ENCODE data around the gene CNTNAP2. TPM values are rescaled to one million over a fixed set of nuclear protein-coding genes. Genes with fewer than 3 reads are reported as not detected.

CNTNAP2 gene
- total and polyA plus RNA-seq, 2 of the 8 experiments (the other 6 are each of a cell fraction or from before 2014, with no cell fraction given): 27.9 to 71.0 TPM

- H3K9me3 ChIP-seq (ENCODE audit: insufficient read depth in 2 of 2, low read depth in 1 of 2, low read length in 1 of 2): no peaks in the 10 kb centered on the region
- FAIRE-seq (no peak), DNase-seq (ENCODE audit: low read depth in 1 of 2, low spot score in 2 of 2) (no peak)
- no peak overlapping the region for H3K56ac ChIP-seq (replicated peaks; ENCODE audit: insufficient read length, low read depth, low read length)
- H3K79me1 ChIP-seq (ENCODE audit: low read depth, low read length): peaks cover 2% of the 10 kb centered on the region; the same call in 1 of the 2 replicates
- H2BK20ac ChIP-seq (ENCODE audit: low read length): no peak overlapping the region
- H2BK12ac ChIP-seq (ENCODE audit: low read depth, low read length): no peak overlapping the region
- H3K23ac ChIP-seq (ENCODE audit: insufficient read length): no peak overlapping the region
- no peak overlapping the region for H2AK5ac ChIP-seq (ENCODE audit: low read depth, low read length)
- no peak overlapping the region for H3K18ac ChIP-seq (ENCODE audit: extremely low read depth, low read length)
- CTCF ChIA-PET (ENCODE audit: partially characterized antibody): no interaction called here
- H3K27ac ChIP-seq (ENCODE audit: low read depth, low read length): no peak overlapping the region
- no peak overlapping the region for H3K14ac ChIP-seq (ENCODE audit: insufficient read length)
- no peak overlapping the region for H2BK15ac ChIP-seq (ENCODE audit: low read length)
- H2BK120ac ChIP-seq (replicated peaks; ENCODE audit: low read depth, low read length): no peak overlapping the region
- no peak overlapping the region for H4K8ac ChIP-seq (ENCODE audit: extremely low read depth, insufficient read depth, low read length)
- H3K4me1 ChIP-seq (replicated peaks in 1 of 4; ENCODE audit: control insufficient read depth in 3 of 4, insufficient read depth in 4 of 4, low read length in 3 of 4): peaks cover 2 to 16% (median 12%) of the 10 kb centered on the region in 4 experiments; a peak in 4 of 7 replicates
- no peak overlapping the region for H2BK5ac ChIP-seq (ENCODE audit: low read depth, low read length)
- no peak overlapping the region for H3K4me3 ChIP-seq (ENCODE audit: extremely low read depth in 1 of 4, insufficient read depth in 2 of 4, low read depth in 3 of 4, low read length in 4 of 4)
- no peak overlapping the region for H4K5ac ChIP-seq (ENCODE audit: insufficient read length, low read depth, low read length)
- peaks cover 0 to 68% of the 10 kb centered on the region in 2 experiments; a peak in 3 of 4 replicates for H3K79me2 ChIP-seq (ENCODE audit: control insufficient read depth in 1 of 2, insufficient read depth in 2 of 2, low read length in 2 of 2)
- no peak overlapping the region for H2AFZ ChIP-seq (ENCODE audit: low read length)
- peaks cover 0 to 10% (median 1%) of the 10 kb centered on the region in 4 experiments; a peak in 2 of 8 replicates for H3K36me3 ChIP-seq (ENCODE audit: control insufficient read depth in 2 of 4, insufficient read depth in 4 of 4, low read length in 3 of 4)
- no peaks in the 10 kb centered on the region for H4K20me1 ChIP-seq (replicated peaks in 1 of 2; ENCODE audit: control insufficient read depth in 1 of 2, insufficient read depth in 2 of 2, low read length in 2 of 2)
- no peak overlapping the region for H3K9ac ChIP-seq (replicated peaks in 1 of 4; ENCODE audit: extremely low read depth in 1 of 4, low read depth in 3 of 4, low read length in 3 of 4)
- no peaks in the 10 kb centered on the region for H3K27me3 ChIP-seq (replicated peaks in 1 of 4; ENCODE audit: control insufficient read depth in 3 of 4, extremely low read depth in 1 of 4, insufficient read depth in 3 of 4, low read length in 3 of 4)
- no peak overlapping the region for H3K4ac ChIP-seq (replicated peaks; ENCODE audit: insufficient read length, low read depth, low read length)
- WGBS, 2 experiments (ENCODE audit: extremely low coverage in 1 of 2, insufficient coverage in 1 of 2, insufficient read length in 1 of 2, insufficient replicate concordance in 2 of 2, low coverage in 1 of 2, low lambda C conversion rate in 2 of 2, missing lambda C conversion rate in 1 of 2): 91% methylated on average over 1 of the region's 1 CpG; no CpG with 5 or more reads in 1 of the 2 experiments
- H3K4me2 ChIP-seq (ENCODE audit: insufficient read depth in 1 of 2, low read depth in 2 of 2, low read length in 2 of 2): no peak overlapping the region
- H3K23me2 ChIP-seq (ENCODE audit: low read depth, low read length): peaks cover 10% of the 10 kb centered on the region
- no peak overlapping the region for H4K91ac ChIP-seq (replicated peaks; ENCODE audit: insufficient read length, low read length)
- POLR2A ChIA-PET (ENCODE audit: partially characterized antibody): no interaction called here
- no peak for TF ChIP-seq SIRT6 (IDR thresholded peaks at IDR 0.05; ENCODE audit: low read length)
- no peak for TF ChIP-seq KDM5A (IDR thresholded peaks at IDR 0.05; ENCODE audit: low read length)
- TF ChIP-seq TCF12 (IDR thresholded peaks at IDR 0.05; ENCODE audit: low read depth, low read length): no peak
- TF ChIP-seq ATF2 (IDR thresholded peaks at IDR 0.05; ENCODE audit: low read length): no peak
- no peak for TF ChIP-seq SRF (IDR thresholded peaks at IDR 0.05; ENCODE audit: low read depth, low read length)
- TF ChIP-seq SP1 (IDR thresholded peaks at IDR 0.05; ENCODE audit: low read depth, low read length): no peak
- no peak for TF ChIP-seq EP300 (IDR thresholded peaks at IDR 0.05; ENCODE audit: borderline replicate concordance in 1 of 2, low read depth in 2 of 2, low read length in 2 of 2)
- no peak for TF ChIP-seq CTBP2 (IDR thresholded peaks at IDR 0.05; ENCODE audit: borderline replicate concordance, insufficient read depth, insufficient read length, low read length)
- no peak for TF ChIP-seq KDM1A (IDR thresholded peaks at IDR 0.05; ENCODE audit: borderline replicate concordance, low read length)
- TF ChIP-seq HDAC2 (IDR thresholded peaks at IDR 0.05; ENCODE audit: borderline replicate concordance in 1 of 2, low read depth in 2 of 2, low read length in 2 of 2): no peak
- TF ChIP-seq TBP (IDR thresholded peaks at IDR 0.05; ENCODE audit: low read depth, low read length): no peak
- TF ChIP-seq E2F6 (IDR thresholded peaks at IDR 0.05): no peak
These were observed 2227.8 kb downstream of the CNTNAP2 start for GRCh38 chr7:148344406-148344805.
